ENCODE measurements around the gene CYB561D1.
A peak's percentile ranks its signal among the peaks of the same experiment; 100 is the strongest.

The CYB561D1 gene

GRCh38 chr1:109481646-109482045 lies 12.2 kb upstream of the CYB561D1 start:
- DNase-seq (ENCODE audit: low read depth): no peak

DNA sequence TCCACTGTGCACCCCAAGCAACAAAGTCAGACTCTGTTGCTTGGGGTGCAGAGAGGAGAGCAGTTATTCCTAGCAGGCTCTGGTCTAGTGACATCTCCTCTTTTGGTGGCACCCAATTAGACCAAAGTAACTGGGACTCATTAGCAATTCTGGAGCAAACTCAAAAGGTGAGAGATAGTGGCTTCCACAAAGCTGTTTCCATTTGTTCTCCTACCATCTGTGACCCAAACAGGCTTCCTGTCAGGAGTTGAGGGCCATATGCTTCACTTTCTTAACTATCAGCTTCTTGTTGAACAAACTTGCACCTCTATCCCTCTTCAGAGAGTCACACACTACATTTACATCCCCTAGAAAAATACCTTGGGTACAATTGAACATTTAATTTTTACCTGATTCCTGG lies 11.7 kb upstream of the CYB561D1 start:
- no peak for DNase-seq (ENCODE audit: low read depth)

GRCh38 chr1:109482791-109483671 lies 10.9 kb upstream of the CYB561D1 start:
- peak; percentile 42 for DNase-seq (ENCODE audit: low read depth)

DNA sequence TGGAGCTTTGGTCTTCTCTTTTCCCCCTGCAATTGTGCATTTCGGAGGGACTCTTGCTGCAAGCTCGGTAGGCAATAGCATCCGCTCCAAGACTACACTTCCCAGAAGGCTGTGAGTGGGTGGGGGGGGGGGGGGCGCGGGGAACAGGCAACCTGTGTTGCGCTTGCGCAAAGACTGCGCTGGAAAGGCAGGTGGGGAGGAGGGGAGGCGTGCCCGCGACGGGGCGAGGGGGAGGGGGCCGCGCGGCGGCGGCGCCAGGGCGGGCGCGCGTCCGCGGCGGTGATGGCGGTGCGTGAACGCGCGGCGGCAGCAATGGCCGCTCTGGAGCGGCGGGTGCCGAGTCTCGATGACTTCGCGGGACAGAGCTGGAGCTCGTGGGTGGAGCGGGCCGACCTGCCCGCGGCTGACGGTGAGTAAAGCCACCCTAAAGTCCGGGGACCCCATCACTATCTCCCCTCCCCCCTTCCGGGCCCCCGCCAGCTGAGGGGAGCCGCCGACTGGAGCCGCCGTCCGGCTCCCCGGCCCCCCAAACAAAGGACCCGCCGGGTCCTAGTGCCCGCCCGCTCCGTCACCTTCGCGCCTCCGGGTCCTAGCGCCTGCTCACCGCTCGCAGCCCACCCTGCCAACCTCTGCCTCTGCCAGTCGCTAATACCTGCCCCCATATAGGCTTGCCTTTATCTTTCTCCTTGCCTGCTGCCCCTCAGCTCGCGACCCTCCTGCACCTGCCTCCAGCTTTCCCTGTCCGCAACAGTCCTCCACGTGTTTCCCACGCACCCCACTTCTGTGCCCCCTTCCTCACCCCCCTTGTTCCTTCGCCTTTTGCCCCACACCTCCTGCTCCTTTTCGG lies 10.0 kb upstream of the CYB561D1 start, which contains the start of gene ATXN7L2:
Gene ATXN7L2, plus strand, starts transcription at position 234 of the 847 bp plus-strand sequence. Its CDS starts 49 bp downstream, at position 283.
- peak; percentile 89 for DNase-seq (ENCODE audit: low read depth)

- DNase-seq (ENCODE audit: low read depth): no peak
Measured at GRCh38 chr1:109484519-109484975, 9.3 kb upstream of the CYB561D1 start.

DNA sequence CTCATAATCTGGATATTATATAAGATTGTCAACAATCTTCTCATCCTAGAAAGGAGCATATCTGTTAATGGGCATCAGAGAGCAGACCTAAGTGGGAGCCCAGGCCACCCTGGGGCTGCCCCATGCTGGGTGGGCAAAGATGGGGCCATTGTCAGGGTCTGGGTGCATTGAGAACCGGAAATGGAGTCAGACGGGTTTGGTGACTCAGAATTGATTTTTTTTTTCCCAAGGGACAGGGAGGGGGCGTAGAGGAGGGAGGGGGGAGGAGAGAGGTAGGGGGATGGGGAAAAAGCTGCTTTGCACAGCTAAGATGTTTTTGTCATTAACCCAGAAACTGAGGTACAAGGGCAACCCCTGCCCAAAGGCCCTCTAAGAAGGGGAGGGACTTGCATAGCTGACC lies 8.9 kb upstream of the CYB561D1 start:
- DNase-seq (ENCODE audit: low read depth): no peak

DNA sequence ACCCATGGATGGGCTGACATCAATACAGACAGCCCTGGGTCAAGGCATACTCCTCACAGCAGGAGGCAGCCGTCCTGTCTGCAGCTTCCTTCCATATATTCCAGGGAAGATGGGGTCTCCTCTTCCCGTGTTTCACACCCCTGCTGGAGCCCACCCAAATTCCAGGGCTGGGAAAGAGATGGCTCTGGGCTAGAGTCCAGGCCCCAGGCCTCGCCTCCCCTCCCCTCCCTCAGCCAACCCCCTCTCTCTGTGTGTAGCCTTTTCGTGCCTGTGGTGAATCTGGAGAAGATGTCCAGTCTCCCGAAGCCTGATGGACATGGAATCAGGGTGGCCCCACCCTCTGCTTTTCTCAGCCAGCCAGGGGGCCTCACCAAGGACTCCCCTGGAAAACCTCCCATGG lies 6.6 kb upstream of the CYB561D1 start:
- DNase-seq (ENCODE audit: low read depth): no peak

DNA sequence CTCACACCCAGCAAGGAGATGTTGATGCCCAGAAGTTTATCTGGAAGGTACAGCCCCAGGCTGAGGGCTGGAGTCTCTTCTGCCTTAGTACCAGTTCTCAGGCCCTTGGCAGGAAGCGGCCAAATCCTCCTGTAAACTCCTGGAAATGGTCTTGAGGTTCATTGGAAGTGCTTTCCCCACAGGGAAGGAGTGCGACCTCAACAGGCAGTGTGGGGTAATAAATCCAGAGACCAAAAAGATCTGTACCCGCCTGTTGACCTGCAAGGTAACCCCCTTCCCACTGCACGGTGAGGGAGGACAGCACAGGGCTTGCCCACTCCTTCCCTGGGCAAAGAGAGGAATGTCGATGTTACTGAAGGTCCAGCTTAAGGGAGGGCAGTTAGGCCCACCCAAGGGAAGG lies 5.7 kb upstream of the CYB561D1 start:
- DNase-seq (ENCODE audit: low read depth): no peak

- no peak for DNase-seq (ENCODE audit: low read depth)
Measured at GRCh38 chr1:109488696-109489095, 5.2 kb upstream of the CYB561D1 start.

DNA sequence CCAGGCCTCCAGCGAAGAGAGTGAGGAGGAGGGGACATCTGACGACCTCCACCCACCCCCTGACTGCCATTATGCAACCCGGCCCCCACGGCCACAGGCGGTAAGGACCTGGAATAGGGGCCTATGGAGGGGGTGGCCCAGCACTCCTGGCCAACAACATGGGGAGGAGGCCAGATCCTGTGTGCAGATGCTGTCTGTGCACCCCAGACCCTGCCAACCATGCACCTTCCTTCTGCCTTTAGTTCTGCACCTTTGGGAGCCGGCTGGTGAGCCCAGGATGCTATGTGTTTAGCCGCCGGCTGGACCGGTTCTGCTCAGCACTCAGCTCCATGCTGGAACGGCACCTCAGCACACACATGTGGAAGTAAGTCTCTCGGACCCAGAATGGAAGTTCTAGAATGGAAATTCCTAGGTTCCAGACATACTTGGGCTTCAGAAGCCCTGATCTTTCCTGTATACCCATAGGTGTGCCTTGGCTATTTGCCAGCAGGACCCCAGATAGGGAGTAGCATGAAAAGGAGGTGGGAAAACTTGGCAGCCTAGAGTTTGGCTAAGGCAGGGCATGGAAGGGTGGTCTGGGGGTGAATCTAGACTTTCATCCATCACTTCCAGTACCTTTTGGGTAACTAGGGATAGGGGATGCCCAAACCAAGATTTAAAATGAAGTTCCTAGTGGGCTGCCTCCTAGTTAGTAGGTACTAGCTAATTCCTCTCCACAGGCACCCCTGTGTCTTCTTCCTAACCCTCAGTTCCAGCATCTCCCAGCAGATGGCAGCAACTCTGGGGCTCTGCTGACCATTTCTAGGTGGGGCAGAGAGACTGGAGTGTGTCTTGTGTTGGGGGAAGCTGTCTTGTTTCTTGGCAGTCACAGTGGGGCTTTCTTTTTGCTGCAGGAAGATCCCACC lies 3.6 kb upstream of the CYB561D1 start:
- DNase-seq (ENCODE audit: low read depth): no peak

DNA sequence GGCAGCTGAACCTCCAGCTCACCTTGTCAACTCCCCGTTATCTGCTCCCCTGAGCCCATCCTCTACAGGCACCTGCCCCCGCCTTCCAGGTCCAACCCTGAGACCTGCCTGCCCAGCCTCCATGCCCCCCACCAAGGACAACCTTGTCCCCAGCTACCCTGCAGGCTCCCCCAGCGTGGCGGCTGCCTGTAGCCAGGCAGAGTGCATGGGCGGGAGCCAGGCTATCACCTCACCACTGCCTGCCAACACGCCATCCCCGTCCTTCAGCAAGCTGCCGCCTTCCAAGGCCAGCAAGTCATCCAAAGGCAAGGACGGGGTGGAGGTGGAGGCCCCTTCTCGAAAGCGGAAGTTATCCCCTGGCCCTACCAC lies 3.0 kb upstream of the CYB561D1 start:
- no peak for DNase-seq (ENCODE audit: low read depth)

DNA sequence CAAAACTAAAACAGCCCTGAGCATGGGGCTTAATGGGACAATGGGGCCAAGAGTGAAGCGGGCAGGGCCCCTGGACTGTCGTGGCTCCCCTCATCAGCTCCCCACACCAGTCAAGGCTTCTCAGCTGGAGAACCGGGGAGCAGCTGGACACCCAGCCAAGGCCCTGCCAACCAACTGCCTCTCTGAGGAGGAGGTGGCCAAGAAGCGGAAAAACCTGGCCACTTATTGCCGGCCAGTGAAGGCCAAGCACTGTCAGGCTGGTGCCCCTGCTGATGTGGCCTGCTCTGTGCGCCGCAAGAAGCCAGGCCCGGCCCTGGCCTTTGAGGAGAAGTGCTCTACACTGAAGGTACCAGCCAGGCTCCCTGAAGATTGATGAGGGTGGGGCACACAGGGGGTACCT lies 2.5 kb upstream of the CYB561D1 start:
- DNase-seq (ENCODE audit: low read depth): no peak

DNA sequence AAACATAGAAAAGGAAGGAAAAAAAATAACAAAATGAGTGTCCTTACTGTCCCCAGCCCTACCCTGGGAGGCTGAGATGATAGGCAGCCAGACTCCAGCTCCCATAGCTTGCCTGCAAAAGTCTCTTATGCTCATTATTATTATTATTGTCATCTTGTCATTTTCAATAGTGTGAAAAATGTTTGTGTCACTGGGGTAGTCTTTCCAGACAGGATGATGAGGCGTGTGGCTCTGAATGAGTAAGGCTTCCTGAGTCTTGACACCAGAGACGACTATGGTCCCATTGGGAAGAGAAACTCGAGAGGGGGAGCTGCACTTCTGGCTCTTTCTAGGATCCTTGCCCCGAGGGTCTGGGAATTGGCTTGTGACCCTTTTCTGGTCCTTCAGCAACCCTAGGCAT lies 1.1 kb upstream of the CYB561D1 start:
- DNase-seq (ENCODE audit: low read depth): no peak

DNA sequence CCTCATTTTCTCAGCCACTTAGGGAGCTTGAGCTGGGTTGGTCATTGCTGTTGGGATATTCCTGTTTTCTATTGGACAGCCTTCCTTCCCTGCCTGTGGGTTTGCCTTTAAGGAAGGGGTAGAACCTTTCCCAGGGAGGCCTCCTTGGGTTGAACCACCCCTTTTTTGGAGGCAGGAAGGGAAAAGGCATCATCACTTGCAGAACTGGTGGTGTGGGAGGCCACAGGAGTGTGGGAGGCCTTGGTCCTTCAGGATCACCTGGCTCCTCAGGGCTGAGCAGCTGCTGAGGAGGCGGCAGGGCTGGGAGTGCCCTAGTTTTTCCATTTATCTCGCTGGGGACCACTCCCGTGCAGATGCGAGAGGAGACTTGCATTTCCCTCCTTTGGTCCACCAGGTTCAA lies 667 bp upstream of the CYB561D1 start:
- no peak for DNase-seq (ENCODE audit: low read depth)

DNA sequence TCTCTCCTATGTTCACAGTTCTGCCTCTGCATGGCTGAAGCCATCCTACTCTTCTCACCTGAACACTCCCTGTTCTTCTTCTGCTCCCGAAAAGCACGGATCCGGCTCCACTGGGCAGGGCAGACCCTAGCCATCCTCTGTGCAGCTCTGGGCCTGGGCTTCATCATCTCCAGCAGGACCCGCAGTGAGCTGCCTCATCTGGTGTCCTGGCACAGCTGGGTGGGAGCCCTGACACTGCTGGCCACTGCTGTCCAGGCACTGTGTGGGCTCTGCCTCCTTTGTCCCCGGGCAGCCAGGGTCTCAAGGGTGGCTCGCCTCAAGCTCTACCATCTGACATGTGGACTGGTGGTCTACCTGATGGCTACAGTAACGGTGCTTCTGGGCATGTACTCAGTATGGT lies 1.8 kb downstream of the CYB561D1 start:
- no peak for DNase-seq (ENCODE audit: low read depth)

DNA sequence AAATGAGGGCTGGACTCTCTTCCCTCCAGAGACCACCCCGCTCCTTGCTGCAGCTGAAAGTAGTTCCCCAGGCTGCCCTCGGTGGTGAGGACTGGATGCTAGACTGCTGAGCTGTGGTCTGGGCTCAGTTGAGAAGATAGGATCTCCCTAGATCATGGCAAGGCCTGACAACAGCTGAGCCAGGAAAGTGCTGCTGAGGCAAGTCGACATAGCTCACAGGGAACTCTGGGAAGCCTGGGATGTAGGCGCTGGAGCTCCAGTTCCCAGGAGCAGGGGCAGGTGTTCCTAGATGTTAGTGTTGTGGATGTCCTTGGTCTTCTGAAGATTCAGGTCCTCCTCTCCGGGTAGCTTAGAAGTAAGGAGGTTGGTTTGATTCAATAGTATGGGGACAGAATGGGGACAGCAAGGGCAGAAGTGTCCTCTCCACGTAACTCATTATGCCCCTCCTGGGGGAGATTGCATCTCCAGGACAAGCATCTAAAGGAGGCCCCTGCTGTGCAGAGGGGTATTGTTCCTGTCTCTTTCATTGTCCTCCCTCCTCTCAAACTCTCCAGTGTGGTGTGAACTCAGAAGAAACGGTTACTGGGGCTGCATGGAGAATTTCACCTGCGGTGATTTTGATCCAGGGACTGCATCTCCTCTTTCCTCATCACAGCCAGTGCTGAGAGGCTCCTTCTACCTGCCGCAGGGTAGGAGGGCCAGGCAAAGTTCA lies 3.7 kb downstream of the CYB561D1 start:
- no peak for DNase-seq (ENCODE audit: low read depth)

- no peak for DNase-seq (ENCODE audit: low read depth)
Measured at GRCh38 chr1:109498161-109498801, 4.4 kb downstream of the CYB561D1 start.

- no peak for DNase-seq (ENCODE audit: low read depth)
Measured at GRCh38 chr1:109499081-109499480, 5.2 kb downstream of the CYB561D1 start.

- peak; percentile 35 for DNase-seq (ENCODE audit: low read depth)
Measured at GRCh38 chr1:109499661-109500536, 6.0 kb downstream of the CYB561D1 start.

- no peak for DNase-seq (ENCODE audit: low read depth)
Measured at GRCh38 chr1:109500941-109501381, 7.1 kb downstream of the CYB561D1 start.

Data from T-helper 22 cell (primary cell).